ENCODE data around the gene MAG. TPM values are rescaled to one million over a fixed set of nuclear protein-coding genes. Genes with fewer than 3 reads are reported as not detected.

MAG gene
- polyA plus RNA-seq, 3 donors = not detected

GRCh38 chr19:35340431-35340830, 48.5 kb downstream of the MAG start:
- H3K36me3 ChIP-seq (replicated peaks in 1 of 2; ENCODE audit: control insufficient read depth in 1 of 2, insufficient read depth in 2 of 2, low read length in 2 of 2) = no peaks in the 10 kb centered on the region
- WGBS (ENCODE audit: insufficient coverage) = 96% methylated on average over 8 of the region's 11 CpGs
- no peaks in the 10 kb centered on the region for H3K9me3 ChIP-seq (replicated peaks in 1 of 2; ENCODE audit: control insufficient read depth in 1 of 2, insufficient read depth in 1 of 2, low read length in 2 of 2)
- intact Hi-C loops (cut with micrococcal nuclease) = loop anchor here in 1 of 2 donors (5.0 to 10.0 kb wide), 2 partner anchors 58 to 146 kb away; partner anchors contain the start of gene HAMP
- no peak for DNase-seq
- no peaks in the 10 kb centered on the region for H3K79me2 ChIP-seq (ENCODE audit: insufficient read depth, low read length)
- Mint-ChIP-seq H3K4me3 (no peak overlapping the region), H3K9me3 (peaks cover 0 to 4% (median 0%) of the 10 kb centered on the region in 7 donors), H3K27me3 (ENCODE audit: low read depth in 3 of 3) (peaks cover 6 to 17% (median 9%) of the 10 kb centered on the region in 3 donors), H3K27ac (peak overlapping the region in 1 of 7 donors; percentile 46), H3K36me3 (peaks cover 0 to 3% of the 10 kb centered on the region in 2 donors), H3K4me1 (peaks cover 16% of the 10 kb centered on the region)
- no peaks in the 10 kb centered on the region for H3K27me3 ChIP-seq (ENCODE audit: control insufficient read depth in 2 of 2, insufficient read depth in 2 of 2, low read length in 2 of 2)
- no peak overlapping the region for H3K4me2 ChIP-seq (replicated peaks; ENCODE audit: extremely low read depth, low read length, poor library complexity, severe bottlenecking)
- peaks cover 5 to 16% of the 10 kb centered on the region in 2 donors for H3K4me1 ChIP-seq (ENCODE audit: control insufficient read depth in 1 of 2, insufficient read depth in 2 of 2, low read length in 2 of 2)
- TF ChIP-seq CTCF (IDR thresholded peaks at IDR 0.05) = no peak
- no peak overlapping the region for H3K27ac ChIP-seq (ENCODE audit: low read depth in 1 of 2, low read length in 2 of 2)
- H2AFZ ChIP-seq (ENCODE audit: insufficient read depth, low read depth, low read length, poor library complexity, severe bottlenecking) = no peak overlapping the region
- H3K9ac ChIP-seq (ENCODE audit: insufficient read depth, low read length, poor library complexity, severe bottlenecking) = no peak overlapping the region
- H4K20me1 ChIP-seq (ENCODE audit: insufficient read depth, low read length) = no peaks in the 10 kb centered on the region
- H3K4me3 ChIP-seq (replicated peaks in 1 of 3; ENCODE audit: low read depth in 2 of 3, low read length in 3 of 3) = no peak overlapping the region

- Histone ChIP-seq H3K79me2 (ENCODE audit: insufficient read depth, low read length) (no peaks in the 10 kb centered on the region), H3K27me3 (ENCODE audit: control insufficient read depth in 2 of 2, insufficient read depth in 2 of 2, low read length in 2 of 2) (no peaks in the 10 kb centered on the region), H3K4me3 (replicated peaks in 1 of 3; ENCODE audit: low read depth in 2 of 3, low read length in 3 of 3) (no peak overlapping the region), H3K4me2 (replicated peaks; ENCODE audit: extremely low read depth, low read length, poor library complexity, severe bottlenecking) (no peak overlapping the region), H3K9me3 (replicated peaks in 1 of 2; ENCODE audit: control insufficient read depth in 1 of 2, insufficient read depth in 1 of 2, low read length in 2 of 2) (no peaks in the 10 kb centered on the region), H3K36me3 (replicated peaks in 1 of 2; ENCODE audit: control insufficient read depth in 1 of 2, insufficient read depth in 2 of 2, low read length in 2 of 2) (no peaks in the 10 kb centered on the region), H3K27ac (ENCODE audit: low read depth in 1 of 2, low read length in 2 of 2) (no peak overlapping the region), H3K4me1 (ENCODE audit: control insufficient read depth in 1 of 2, insufficient read depth in 2 of 2, low read length in 2 of 2) (peaks cover 10 to 21% of the 10 kb centered on the region in 2 donors), H3K9ac (ENCODE audit: insufficient read depth, low read length, poor library complexity, severe bottlenecking) (no peak overlapping the region), H2AFZ (ENCODE audit: insufficient read depth, low read depth, low read length, poor library complexity, severe bottlenecking) (no peak overlapping the region), H4K20me1 (ENCODE audit: insufficient read depth, low read length) (no peaks in the 10 kb centered on the region)
- H3K27ac Mint-ChIP-seq = no peak overlapping the region
- DNase-seq = no peak
- H3K4me1 Mint-ChIP-seq = peaks cover 21% of the 10 kb centered on the region
- peaks cover 8 to 22% (median 8%) of the 10 kb centered on the region in 3 donors for H3K27me3 Mint-ChIP-seq (ENCODE audit: low read depth in 3 of 3)
- H3K4me3 Mint-ChIP-seq = no peak overlapping the region
- peaks cover 4 to 5% of the 10 kb centered on the region in 2 donors for H3K36me3 Mint-ChIP-seq
- 91% methylated on average over 14 of the region's 16 CpGs for WGBS (ENCODE audit: insufficient coverage)
- intact Hi-C loops (cut with micrococcal nuclease) = loop anchor here in 1 of 2 donors (5.0 to 10.0 kb wide), 2 partner anchors 59 to 146 kb away; partner anchors contain the start of gene HAMP
- peaks cover 0 to 5% (median 0%) of the 10 kb centered on the region in 7 donors for H3K9me3 Mint-ChIP-seq
- no peak for TF ChIP-seq CTCF (IDR thresholded peaks at IDR 0.05)
Observed at GRCh38 chr19:35341006-35341405, 49.0 kb downstream of the MAG start.

Data from CD14-positive monocyte (primary cell).